GM13976 (cell line): ENCODE data around the gene SOWAHB.

Experiments
- DNase-seq: peaks from one replicate; pipeline ENCODE4 v3.0.0; 2012; ENCODE audit warnings: low spot score
- in situ Hi-C: fragments of 300-500 bp; cut with MboI; formaldehyde crosslinking; loops from one replicate; pipeline ENCODE4 v1.12.0; 2022; ENCODE audit warnings: low sequenced_read_pairs, mixed read lengths, inconsistent platforms; ENCODE audit not compliant: unreplicated experiment
- TF ChIP-seq, protein P1 (sequence below): IDR thresholded peaks from 2 replicates; pipeline ENCODE4 v1.5.1; 2012; ENCODE audit warnings: borderline replicate concordance, mild to moderate bottlenecking; ENCODE audit not compliant: insufficient read depth; ENCODE audit errors: extremely low read depth, missing control alignments, control extremely low read depth

SOWAHB gene

DNA sequence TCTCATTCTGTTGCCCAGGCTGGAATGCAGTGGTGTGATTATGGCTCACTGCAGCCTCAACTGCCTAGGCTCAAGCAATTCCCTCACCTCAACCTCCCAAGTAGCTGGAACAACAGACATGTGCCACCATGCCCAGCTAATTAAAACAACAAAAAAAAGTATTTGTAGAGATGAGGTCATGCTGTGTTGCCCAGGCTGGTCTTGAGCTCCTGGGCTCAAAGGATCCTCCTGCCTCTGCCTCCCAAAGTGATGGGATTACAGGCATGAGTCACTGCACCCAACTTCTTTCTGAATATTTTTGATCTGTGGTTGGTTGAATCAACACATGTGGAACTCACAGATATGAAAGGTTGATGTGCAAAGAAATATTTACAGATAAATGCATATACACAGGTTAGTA, 33.1 kb upstream of the SOWAHB start:
- in situ Hi-C loops, result no loop called here
- TF ChIP-seq, protein P1, sequence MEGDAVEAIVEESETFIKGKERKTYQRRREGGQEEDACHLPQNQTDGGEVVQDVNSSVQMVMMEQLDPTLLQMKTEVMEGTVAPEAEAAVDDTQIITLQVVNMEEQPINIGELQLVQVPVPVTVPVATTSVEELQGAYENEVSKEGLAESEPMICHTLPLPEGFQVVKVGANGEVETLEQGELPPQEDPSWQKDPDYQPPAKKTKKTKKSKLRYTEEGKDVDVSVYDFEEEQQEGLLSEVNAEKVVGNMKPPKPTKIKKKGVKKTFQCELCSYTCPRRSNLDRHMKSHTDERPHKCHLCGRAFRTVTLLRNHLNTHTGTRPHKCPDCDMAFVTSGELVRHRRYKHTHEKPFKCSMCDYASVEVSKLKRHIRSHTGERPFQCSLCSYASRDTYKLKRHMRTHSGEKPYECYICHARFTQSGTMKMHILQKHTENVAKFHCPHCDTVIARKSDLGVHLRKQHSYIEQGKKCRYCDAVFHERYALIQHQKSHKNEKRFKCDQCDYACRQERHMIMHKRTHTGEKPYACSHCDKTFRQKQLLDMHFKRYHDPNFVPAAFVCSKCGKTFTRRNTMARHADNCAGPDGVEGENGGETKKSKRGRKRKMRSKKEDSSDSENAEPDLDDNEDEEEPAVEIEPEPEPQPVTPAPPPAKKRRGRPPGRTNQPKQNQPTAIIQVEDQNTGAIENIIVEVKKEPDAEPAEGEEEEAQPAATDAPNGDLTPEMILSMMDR, result no peak
- DNase-seq, result no peak

DNA sequence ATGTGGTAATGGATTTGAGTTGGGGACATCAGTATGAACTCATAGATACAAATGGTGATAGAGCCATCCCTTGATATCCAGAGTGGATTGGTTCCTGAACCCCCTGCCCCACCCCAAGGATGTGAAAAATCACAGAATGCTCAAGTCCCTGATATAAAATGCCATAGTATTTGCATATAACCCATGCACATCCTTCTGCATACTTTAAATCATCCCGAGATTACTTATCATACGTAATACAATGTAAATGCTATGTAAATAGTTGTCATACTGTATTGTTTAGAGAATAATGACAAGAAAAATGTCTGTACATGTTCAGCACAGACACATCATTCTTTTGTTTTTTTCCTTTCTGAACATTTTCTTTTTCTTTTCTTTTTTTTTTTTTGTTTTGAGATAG, 32.7 kb upstream of the SOWAHB start:
- TF ChIP-seq, protein P1, result no peak
- DNase-seq, result no peak
- in situ Hi-C loops, result no loop called here

DNA sequence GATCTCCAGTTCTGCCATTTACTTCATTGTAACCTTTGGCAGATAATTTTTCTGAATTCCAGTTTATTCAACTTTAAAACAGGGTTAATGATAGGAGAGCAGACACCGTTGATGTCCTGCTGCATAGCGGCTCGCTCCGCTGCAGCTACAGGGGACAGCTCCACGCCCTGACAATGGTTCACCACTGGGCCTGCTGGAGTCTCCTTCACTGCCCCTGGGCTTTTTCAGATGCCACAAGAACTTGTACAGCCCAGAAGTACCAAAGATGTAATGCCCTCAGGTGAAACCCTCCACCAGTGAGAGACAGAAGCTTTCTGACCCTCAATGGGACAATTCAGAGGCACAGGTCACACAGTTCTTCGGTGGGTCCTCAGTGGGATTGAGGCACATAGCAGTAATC, 28.9 kb upstream of the SOWAHB start:
- DNase-seq, result no peak
- TF ChIP-seq, protein P1, result no peak
- in situ Hi-C loops, result no loop called here

DNA sequence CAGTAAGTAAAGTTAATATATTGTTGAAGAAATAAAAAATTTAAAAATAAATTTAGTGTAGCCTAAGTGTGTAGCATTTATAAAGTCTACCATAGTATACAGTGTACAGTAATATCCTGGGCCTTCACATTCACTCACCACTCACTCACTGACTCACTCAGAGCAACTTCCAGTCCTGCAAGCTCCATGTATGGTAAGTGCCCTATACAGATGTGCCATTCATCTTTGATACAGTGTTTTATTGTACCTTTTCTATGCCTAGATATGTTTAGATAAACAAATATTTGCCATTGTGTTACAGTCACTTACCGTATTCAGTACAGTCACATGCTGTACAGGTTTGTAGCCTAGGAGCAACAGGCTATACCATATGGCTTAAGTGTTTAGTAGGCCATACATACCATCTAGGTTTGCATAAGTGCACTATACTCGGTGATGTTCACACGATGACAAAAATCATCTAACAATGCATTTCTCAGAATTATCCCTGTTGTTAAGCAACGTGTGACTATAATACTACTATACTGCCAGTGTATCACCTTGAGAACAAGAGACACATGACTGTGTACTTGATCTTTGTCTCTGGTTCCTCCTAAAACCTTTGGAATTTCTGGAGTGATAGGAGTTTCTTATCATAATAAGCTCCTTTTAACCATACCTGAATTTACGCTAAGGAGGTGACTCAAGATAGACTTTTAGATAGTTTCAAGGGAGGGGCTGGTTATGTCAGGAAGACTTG, 25.8 kb upstream of the SOWAHB start:
- no peak for DNase-seq
- in situ Hi-C loops, result no loop called here
- TF ChIP-seq, protein P1, result no peak

DNA sequence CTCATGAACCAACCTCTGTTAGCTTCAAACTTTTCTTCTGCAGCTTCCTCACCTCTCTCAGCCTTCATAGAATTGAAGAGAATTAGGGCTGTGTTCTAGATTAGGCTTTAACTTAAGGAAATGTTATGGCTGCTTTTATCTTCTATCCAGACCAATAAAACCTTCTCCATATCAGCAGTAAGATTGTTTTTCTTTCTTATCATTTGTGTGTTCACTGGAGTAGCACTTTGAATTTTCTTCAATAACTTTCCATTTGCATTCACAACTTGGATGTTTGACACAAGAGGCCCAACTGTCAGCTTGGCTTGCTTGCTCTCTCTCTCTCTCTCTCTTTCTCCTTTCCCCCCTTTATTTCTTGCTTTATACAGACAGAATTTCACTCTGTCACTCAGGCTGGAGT, 22.8 kb upstream of the SOWAHB start:
- no peak for DNase-seq
- in situ Hi-C loops, result no loop called here
- TF ChIP-seq, protein P1, result no peak

DNA sequence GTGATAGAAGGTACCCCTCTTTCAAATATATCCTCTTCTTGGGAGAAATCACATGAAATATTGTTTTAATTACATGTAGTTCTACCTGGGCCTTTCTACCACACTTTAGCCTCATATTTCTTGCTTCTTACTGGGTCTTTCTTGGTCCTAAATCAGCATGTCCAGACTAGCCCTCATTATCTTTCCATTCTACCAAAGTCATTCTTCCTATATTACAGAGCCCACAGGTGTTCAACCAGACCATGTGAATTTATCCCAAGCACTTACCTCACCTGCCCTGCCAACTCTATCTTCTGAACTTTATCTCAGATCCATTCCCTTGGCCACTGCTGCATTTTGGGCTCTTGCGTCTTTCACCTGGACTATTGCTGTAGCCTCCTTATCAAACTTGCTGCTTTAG, 11.8 kb upstream of the SOWAHB start:
- in situ Hi-C loops, result no loop called here
- TF ChIP-seq, protein P1, result no peak
- DNase-seq, result no peak
